Measurements from ENCODE around the gene STARD10.
A peak's percentile ranks its signal among the peaks of the same experiment; 100 is the strongest.
"Not testable (repeated sequence)": the region's sequence is repeated elsewhere in the genome, so short reads cannot be mapped to it uniquely, and the experiment has no call there.

Gene STARD10

DNA sequence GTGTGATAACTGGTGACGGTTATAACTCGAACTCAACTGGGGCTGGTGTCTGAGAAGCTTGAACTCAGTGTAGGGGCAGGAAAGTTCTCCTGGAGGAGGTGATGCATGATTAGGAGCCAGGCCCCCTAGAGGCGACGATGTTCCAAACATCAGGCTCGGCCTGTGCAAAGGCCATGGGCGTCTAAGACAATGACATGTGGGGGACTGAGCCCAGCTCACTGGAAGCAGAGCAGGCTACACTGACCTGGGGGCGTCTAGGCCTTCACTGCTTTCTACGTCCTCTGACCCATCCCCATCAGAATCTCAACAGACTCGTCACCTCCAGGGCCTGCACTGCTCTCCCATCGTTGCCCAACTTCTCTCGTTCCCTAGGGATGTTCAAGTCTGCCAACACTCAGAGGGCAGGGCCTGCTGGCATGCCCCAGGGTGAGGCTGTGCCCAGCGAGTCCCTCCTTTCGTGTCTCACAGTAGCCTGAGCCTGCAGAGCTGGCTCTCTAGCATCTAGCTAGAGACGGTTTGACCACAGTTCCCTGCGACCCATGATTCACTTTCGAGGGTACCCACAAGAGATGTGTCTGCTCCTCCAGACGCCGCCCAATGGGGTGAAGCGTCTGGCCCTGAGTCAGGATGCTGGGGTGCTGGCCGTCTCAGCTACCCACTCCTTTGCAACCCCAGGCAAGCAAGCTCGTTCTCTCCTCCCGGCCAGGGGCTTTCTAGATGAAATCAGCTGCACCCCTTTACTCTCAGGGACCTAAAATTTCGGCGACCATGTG is 19.3 kb upstream of the STARD10 start:
- TF ChIP-seq, protein P1, sequence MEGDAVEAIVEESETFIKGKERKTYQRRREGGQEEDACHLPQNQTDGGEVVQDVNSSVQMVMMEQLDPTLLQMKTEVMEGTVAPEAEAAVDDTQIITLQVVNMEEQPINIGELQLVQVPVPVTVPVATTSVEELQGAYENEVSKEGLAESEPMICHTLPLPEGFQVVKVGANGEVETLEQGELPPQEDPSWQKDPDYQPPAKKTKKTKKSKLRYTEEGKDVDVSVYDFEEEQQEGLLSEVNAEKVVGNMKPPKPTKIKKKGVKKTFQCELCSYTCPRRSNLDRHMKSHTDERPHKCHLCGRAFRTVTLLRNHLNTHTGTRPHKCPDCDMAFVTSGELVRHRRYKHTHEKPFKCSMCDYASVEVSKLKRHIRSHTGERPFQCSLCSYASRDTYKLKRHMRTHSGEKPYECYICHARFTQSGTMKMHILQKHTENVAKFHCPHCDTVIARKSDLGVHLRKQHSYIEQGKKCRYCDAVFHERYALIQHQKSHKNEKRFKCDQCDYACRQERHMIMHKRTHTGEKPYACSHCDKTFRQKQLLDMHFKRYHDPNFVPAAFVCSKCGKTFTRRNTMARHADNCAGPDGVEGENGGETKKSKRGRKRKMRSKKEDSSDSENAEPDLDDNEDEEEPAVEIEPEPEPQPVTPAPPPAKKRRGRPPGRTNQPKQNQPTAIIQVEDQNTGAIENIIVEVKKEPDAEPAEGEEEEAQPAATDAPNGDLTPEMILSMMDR (IDR thresholded peaks at IDR 0.05; ENCODE audit: extremely low read depth, missing control alignments), result peak; percentile 32
- peak; percentile 82 for DNase-seq (ENCODE audit: low spot score)

DNA sequence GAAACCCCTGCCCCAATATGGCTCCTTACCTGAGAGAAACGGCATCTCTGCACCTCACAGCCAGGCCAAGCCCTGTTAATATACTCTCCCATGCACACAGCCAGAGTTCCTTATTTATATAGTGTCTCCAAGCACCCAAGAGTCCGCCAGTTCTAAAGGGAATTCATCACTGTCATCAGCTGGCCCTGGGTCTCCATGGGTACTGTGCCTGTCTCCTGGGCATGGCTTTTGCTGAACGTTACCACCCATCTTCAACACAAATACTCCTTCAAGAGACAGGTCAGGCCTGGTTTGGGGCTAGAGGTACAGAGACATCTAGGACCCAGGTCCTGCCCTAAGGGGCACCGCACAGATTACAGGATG is 18.7 kb upstream of the STARD10 start:
- TF ChIP-seq, protein P1 (IDR thresholded peaks at IDR 0.05; ENCODE audit: extremely low read depth, missing control alignments), result no peak
- DNase-seq (ENCODE audit: low spot score), result no peak

DNA sequence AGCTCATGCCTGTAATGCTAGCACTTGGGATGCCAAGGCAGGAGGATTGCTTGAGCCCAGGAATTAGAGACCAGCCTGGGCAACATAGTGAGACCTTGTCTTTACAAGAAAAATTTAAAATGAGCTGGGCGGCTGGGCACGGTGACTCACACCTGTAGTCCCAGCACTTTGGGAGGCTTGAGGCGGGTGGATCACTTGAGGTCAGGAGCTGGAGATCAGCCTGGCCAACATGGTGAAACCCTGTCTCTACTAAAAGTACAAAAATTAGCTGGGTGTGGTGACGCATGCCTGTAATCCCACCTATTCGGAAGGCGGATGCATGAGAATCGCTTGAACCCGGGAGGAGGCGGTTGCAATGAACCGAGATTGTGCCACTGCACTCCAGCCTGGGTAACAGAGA is 17.8 kb upstream of the STARD10 start:
- DNase-seq (ENCODE audit: low spot score), result not testable (repeated sequence)

DNA sequence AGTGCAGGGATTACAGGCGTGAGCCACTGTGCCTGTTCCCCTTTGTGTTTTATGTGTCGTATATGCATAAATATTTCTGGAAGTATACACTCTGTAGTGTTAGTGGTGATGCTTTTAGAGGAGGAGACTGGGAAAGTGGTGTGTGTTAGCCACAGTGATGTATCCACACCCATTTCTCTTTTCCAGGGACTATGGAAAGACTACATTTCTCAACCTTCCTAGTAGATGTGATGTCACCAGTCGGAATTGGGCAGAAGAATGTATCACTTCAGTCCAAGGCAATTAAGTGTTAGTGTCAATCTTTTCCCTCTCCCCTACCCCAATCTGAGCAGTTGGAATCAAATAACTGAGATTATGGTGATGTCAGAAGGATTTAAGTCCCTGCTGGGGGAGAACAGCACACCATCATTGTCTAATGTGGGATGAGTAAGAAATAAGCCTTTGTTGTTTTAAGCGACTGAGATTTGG is 14.5 kb upstream of the STARD10 start:
- DNase-seq (ENCODE audit: low spot score), result no peak
- TF ChIP-seq, protein P1 (IDR thresholded peaks at IDR 0.05; ENCODE audit: extremely low read depth, missing control alignments), result no peak

DNA sequence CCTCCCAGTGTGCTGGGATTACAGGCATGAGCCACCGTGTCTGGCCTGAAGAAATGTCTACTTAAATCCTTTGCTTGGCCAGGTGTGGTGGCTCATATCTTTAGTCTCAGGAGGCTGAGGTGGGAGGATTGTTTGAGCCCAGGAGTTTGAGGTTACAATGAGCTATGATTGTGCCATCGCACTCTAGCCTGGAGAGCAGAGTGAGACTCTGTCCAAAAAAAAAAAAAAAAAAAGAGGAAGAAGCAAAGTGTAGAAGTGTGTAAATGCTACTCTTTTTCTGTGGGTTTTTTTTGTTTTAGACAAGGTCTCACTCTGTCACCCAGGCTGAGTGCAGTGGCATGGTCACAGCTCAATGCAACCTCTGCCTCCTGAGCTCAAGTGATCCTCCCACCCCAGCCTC is 13.9 kb upstream of the STARD10 start:
- no peak for DNase-seq (ENCODE audit: low spot score)
- TF ChIP-seq, protein P1 (IDR thresholded peaks at IDR 0.05; ENCODE audit: extremely low read depth, missing control alignments), result no peak

DNA sequence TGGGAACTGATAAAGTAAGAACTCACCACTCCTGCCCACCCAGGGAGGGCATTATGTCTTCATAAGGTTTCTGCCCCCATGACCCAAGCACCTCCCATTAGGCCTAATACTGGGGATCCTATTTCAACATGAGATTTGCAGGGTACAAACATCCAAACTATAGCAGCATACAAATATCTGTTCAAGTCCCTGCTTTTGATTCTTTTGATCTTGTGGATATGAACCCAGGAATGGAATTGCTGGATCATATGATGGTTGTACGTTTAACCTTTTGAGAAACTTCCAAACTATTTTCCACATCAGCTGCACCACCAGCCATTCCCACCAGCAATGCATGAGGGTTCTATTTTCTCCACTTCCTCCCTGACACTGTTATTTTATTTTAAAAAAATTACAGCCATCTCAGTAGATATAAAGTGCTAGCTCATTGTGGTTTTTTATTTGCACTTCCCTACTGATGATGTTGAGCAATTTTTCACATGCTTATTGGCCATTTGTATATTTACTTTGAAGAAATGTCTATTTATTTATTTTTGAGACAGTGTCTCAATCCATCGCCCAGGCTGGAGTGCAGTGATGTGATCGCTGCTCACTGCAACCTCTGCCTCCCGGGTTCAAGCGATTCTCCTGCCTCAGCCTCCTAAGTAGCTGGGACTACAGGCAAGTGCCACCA is 13.3 kb upstream of the STARD10 start:
- TF ChIP-seq, protein P1 (IDR thresholded peaks at IDR 0.05; ENCODE audit: extremely low read depth, missing control alignments), result no peak
- DNase-seq (ENCODE audit: low spot score), result no peak

DNA sequence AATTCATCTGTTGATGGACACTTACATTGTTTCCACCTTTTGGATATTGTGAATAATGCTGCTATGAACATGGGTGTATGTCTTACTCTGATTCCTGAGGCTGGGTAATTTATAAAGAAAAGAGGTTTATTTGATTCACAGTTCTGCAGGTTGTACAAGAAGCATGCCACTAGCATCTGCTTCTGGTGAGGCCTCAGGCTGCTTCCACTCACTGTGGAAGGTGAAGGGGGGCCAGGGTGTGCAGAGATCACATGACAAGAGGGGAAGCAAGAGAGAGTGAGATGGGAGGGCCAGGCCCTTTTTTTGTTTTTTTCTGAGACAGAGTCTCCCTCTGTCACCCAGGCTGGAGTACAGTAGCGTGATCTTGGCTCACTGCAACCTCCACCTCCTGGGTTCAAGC is 12.5 kb upstream of the STARD10 start:
- DNase-seq (ENCODE audit: low spot score), result not testable (repeated sequence)

DNA sequence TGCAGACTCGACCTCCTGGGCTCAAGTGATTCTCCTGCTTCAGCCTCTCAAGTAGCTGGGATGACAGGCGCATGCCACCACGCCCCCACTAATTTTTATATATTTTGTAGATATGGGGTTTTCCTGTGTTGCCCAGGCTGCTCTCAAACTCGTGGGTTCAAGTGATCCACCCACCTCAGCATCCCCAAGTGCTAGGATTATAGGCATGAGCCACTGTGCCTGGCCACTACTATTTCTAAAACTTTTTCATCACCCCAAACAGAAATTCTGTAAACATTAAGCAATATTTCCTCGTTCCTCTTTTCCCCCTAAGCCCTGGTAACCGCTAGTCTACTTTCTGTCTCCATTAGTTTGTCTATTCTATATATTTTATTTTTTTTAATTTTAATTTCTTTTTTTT is 11.4 kb upstream of the STARD10 start:
- no peak for DNase-seq (ENCODE audit: low spot score)
- TF ChIP-seq, protein P1 (IDR thresholded peaks at IDR 0.05; ENCODE audit: extremely low read depth, missing control alignments), result no peak
